ENCODE data around the gene SH3PXD2B. TPM values are rescaled to one million over a fixed set of nuclear protein-coding genes. Genes with fewer than 3 reads are reported as not detected.

The SH3PXD2B gene
- total RNA-seq, 2 donors from 2014 or later = 11.1 to 12.6 TPM

- no peak for ATAC-seq
- intact Hi-C loops (cut with DNase I, micrococcal nuclease) = no loop called here
- DNase-seq = no peak
Measured at GRCh38 chr5:172458976-172459782, 4.9 kb upstream of the SH3PXD2B start.

GRCh38 chr5:172456076-172456722 is 1.9 kb upstream of the SH3PXD2B start:
- DNase-seq (no peak), ATAC-seq (no peak)
- intact Hi-C loops (cut with DNase I, micrococcal nuclease) = no loop called here

- ATAC-seq = no peak
- intact Hi-C loops (cut with DNase I, micrococcal nuclease) = no loop called here
- DNase-seq = no peak
Measured at GRCh38 chr5:172455511-172456061, 1.3 kb upstream of the SH3PXD2B start.

- intact Hi-C loops (cut with DNase I, micrococcal nuclease) = no loop called here
- ATAC-seq = no peak
- DNase-seq = no peak
Measured at GRCh38 chr5:172455087-172455381, 709 bp upstream of the SH3PXD2B start.

GRCh38 chr5:172453986-172454357 is 353 bp downstream of the SH3PXD2B start:
- ATAC-seq (peak; percentile 38), DNase-seq (peak in 1 of 2 donors; percentile 64)
- intact Hi-C loops (cut with DNase I, micrococcal nuclease) = loop anchor here in 1 of 2 donors (5.0 kb wide), 1 partner anchor 47 kb away; no protein-coding TSS in a partner anchor

- DNase-seq = peak in 1 of 2 donors; percentile 56
Measured at GRCh38 chr5:172453206-172453985, 929 bp downstream of the SH3PXD2B start.

GRCh38 chr5:172452398-172453205 is 1.7 kb downstream of the SH3PXD2B start:
- DNase-seq (no peak), ATAC-seq (peak; percentile 60)
- intact Hi-C loops (cut with DNase I, micrococcal nuclease) = loop anchor here in 1 of 2 donors (5.0 kb wide), 1 partner anchor 45 kb away; no protein-coding TSS in a partner anchor

More at GRCh38 chr5:172453206-172453985, 929 bp downstream of the SH3PXD2B start:
- peak; percentile 62 for ATAC-seq
- intact Hi-C loops (cut with DNase I, micrococcal nuclease) = loop anchor here in 1 of 2 donors (5.0 kb wide), 1 partner anchor 46 kb away; no protein-coding TSS in a partner anchor

- no peak for ATAC-seq
- DNase-seq = no peak
- intact Hi-C loops (cut with DNase I, micrococcal nuclease) = loop anchor here in 1 of 2 donors (5.0 kb wide), 1 partner anchor 44 kb away; no protein-coding TSS in a partner anchor
Measured at GRCh38 chr5:172451771-172452197, 2.5 kb downstream of the SH3PXD2B start.

GRCh38 chr5:172450861-172451695 is 3.2 kb downstream of the SH3PXD2B start:
- intact Hi-C loops (cut with DNase I, micrococcal nuclease) = loop anchor here in 1 of 2 donors (5.0 kb wide), 1 partner anchor 44 kb away; no protein-coding TSS in a partner anchor
- ATAC-seq = no peak

GRCh38 chr5:172450453-172450852 is 3.9 kb downstream of the SH3PXD2B start:
- no peak for DNase-seq
- ATAC-seq = no peak
- intact Hi-C loops (cut with DNase I, micrococcal nuclease) = loop anchor here in 1 of 2 donors (5.0 kb wide), 1 partner anchor 43 kb away; no protein-coding TSS in a partner anchor

More at GRCh38 chr5:172450861-172451695, 3.2 kb downstream of the SH3PXD2B start:
- DNase-seq = no peak

GRCh38 chr5:172448999-172449398 is 5.3 kb downstream of the SH3PXD2B start:
- DNase-seq = no peak
- intact Hi-C loops (cut with DNase I, micrococcal nuclease) = no loop called here
- ATAC-seq = no peak

- DNase-seq = no peak
- intact Hi-C loops (cut with DNase I, micrococcal nuclease) = no loop called here
- no peak for ATAC-seq
Measured at GRCh38 chr5:172447646-172448365, 6.5 kb downstream of the SH3PXD2B start.

- ATAC-seq = no peak
- DNase-seq = no peak
Measured at GRCh38 chr5:172446336-172447051, 7.8 kb downstream of the SH3PXD2B start.

GRCh38 chr5:172445866-172446265 is 8.5 kb downstream of the SH3PXD2B start:
- intact Hi-C loops (cut with DNase I, micrococcal nuclease) = no loop called here
- DNase-seq (no peak), ATAC-seq (no peak)

More at GRCh38 chr5:172446336-172447051, 7.8 kb downstream of the SH3PXD2B start:
- intact Hi-C loops (cut with DNase I, micrococcal nuclease) = no loop called here

- intact Hi-C loops (cut with DNase I, micrococcal nuclease) = no loop called here
- ATAC-seq = no peak
- DNase-seq = no peak
Measured at GRCh38 chr5:172444626-172445365, 9.5 kb downstream of the SH3PXD2B start.
